GM12878 (cell line): Measurements from ENCODE around the gene TRUB1. TPM values are rescaled to one million over a fixed set of nuclear protein-coding genes. Genes with fewer than 3 reads are reported as not detected.
"Not testable (repeated sequence)": the region's sequence is repeated elsewhere in the genome, so short reads cannot be mapped to it uniquely, and the experiment has no call there.

Experiments
- ATAC-seq: fragments of 200-7000 bp; cut with Tn5 transposase; 3 replicates; pipeline ENCODE4 v1.9.1; 2020; ENCODE audit warnings: mild to moderate bottlenecking, moderate library complexity
- BruUV-seq: library from RNA; stranded (reverse); fragments of 400-500 nt; replicated peaks from 2 replicates; lab custom pipeline; 2021; lab: Mats Ljungman, UMichigan
- CTCF ChIA-PET: fragments of 300-600 bp; sonication (Branson Sonifier 250); formaldehyde crosslinking; extraction: SDS; loops from one replicate; lab custom pipeline; 2021; ENCODE audit warnings: inconsistent platforms; lab: Yijun Ruan, JAX
- POLR2A ChIA-PET: fragments of 350-600 bp; formaldehyde crosslinking; extraction: SDS; loops from one replicate; lab custom pipeline; 2021; ENCODE audit warnings: inconsistent platforms; lab: Charles Lee
- RAD21 ChIA-PET: fragments of 300-600 bp; sonication (Branson Sonifier 250); formaldehyde crosslinking; loops from one replicate; lab custom pipeline; 2023; ENCODE audit warnings: antibody characterized with exemption; ENCODE audit not compliant: unreplicated experiment; lab: Charles Lee
- SMC1A ChIA-PET: fragments of 300-600 bp; sonication (Branson Sonifier 250); formaldehyde crosslinking; loops from one replicate; lab custom pipeline; 2023; ENCODE audit not compliant: unreplicated experiment, uncharacterized antibody; lab: Charles Lee
- DNase-seq: peaks from one replicate; pipeline ENCODE4 v3.0.0-alpha.2; 2011; ENCODE audit warnings: low read depth, low spot score
- FAIRE-seq: peaks from 3 replicates; lab custom pipeline; 2011; peaks lifted over from hg19 to GRCh38; lab: Jason Lieb, UNC
- H2AFZ ChIP-seq: 2 replicates; pipeline ENCODE4 v1.6.0; 2011; ENCODE audit warnings: low read depth, low read length, control low read depth; ENCODE audit not compliant: control insufficient read depth
- H3K27ac ChIP-seq: 2 replicates; pipeline ENCODE4 v1.5.1; 2011; ENCODE audit warnings: control low read depth; ENCODE audit not compliant: control insufficient read depth, insufficient read depth
- H3K27me3 ChIP-seq, 2 experiments: replicated peaks in 1 of 2; 2 replicates each; pipeline versions ENCODE4 v1.6.0 to v1.6.1; 2011; ENCODE audit warnings: low read length in 1 of 2; ENCODE audit not compliant: control insufficient read depth in 2 of 2, insufficient read depth in 2 of 2
- H3K36me3 ChIP-seq, 2 experiments: 2 replicates each; pipeline ENCODE4 v1.5.1; 2011; ENCODE audit warnings: low read length in 1 of 2; ENCODE audit not compliant: control insufficient read depth in 2 of 2, insufficient read depth in 2 of 2
- H3K4me1 ChIP-seq: 2 replicates; pipeline ENCODE4 v1.6.1; 2011; ENCODE audit warnings: mild to moderate bottlenecking, low read length, moderate library complexity, mixed read lengths; ENCODE audit not compliant: control insufficient read depth, insufficient read depth
- H3K4me2 ChIP-seq: 2 replicates; pipeline ENCODE4 v1.6.0; 2011; ENCODE audit warnings: control low read depth; ENCODE audit not compliant: control insufficient read depth, insufficient read depth
- H3K4me3 ChIP-seq: fragments of 200-600 bp; sonication (generic); 2 replicates; pipeline ENCODE4 v1.5.1; 2016
- H3K79me2 ChIP-seq: 2 replicates; pipeline ENCODE4 v1.6.0; 2011; ENCODE audit warnings: low read length; ENCODE audit not compliant: control insufficient read depth, insufficient read depth
- H3K9ac ChIP-seq: 2 replicates; pipeline ENCODE4 v1.8.0; 2011; ENCODE audit warnings: low read length, control low read depth, mixed read lengths; ENCODE audit not compliant: control insufficient read depth, insufficient read depth
- H3K9me3 ChIP-seq: replicated peaks from 3 replicates; pipeline ENCODE4 v1.5.1; 2011; ENCODE audit warnings: mild to moderate bottlenecking, low read length; ENCODE audit not compliant: control insufficient read depth, insufficient read depth
- H4K20me1 ChIP-seq: 2 replicates; pipeline ENCODE4 v1.6.0; 2011; ENCODE audit not compliant: control insufficient read depth, insufficient read depth
- E2F4 ChIP-seq: IDR thresholded peaks from 2 replicates; pipeline ENCODE4 v1.6.1; 2012; ENCODE audit warnings: low read depth, low read length, improper control_type of control experiment
- ETV6 ChIP-seq, 2 experiments: fragments of 450-650 bp in 1 of 2; IDR thresholded peaks in 1 of 2; conservative IDR thresholded peaks in 1 of 2; 2 replicates each; pipeline ENCODE4 v1.6.1; 2014; ENCODE audit warnings: antibody characterized with exemption in 1 of 2, borderline replicate concordance in 1 of 2, low read depth in 1 of 2, mild to moderate bottlenecking in 1 of 2, moderate library complexity in 1 of 2
- WGBS: methylation state at CpG from one replicate; pipeline ENCODE4 v1.1.6; 2016; ENCODE audit warnings: low lambda C conversion rate; ENCODE audit not compliant: insufficient replicate concordance, insufficient coverage; ENCODE audit errors: missing lambda C conversion rate; 5-methylcytosine and 5-hydroxymethylcytosine counted together
- in situ Hi-C: fragments of 300-500 bp; cut with MboI; formaldehyde crosslinking; loops from 9 replicates; pipeline ENCODE4 v1.14.3; 2018; ENCODE audit warnings: mixed read lengths
- intact Hi-C: fragments of 100-400 bp; cut with micrococcal nuclease; formaldehyde crosslinking; loops from one replicate; pipeline ENCODE4 v1.14.2; 2022; ENCODE audit not compliant: unreplicated experiment
- polyA plus RNA-seq, 11 experiments: library from polyadenylated mRNA; depleted of rRNA in 4 of 11; unstranded in 6 of 11; stranded (reverse) in 5 of 11; fragments of >200 nt; fragmentation: Nextera tagmentation in 4 of 11; fragmentation: Illumina TruSeq in 1 of 11; extraction: Ambion mirVana in 4 of 11; extraction: Trizol in 1 of 11; gene quantifications; 1 replicate in 1 of 11; 2 replicates in 10 of 11; pipeline versions ENCODE4 v1.2.1 to v1.2.3, GENCODE V29; 2011 to 2016; ENCODE audit warnings: inconsistent platforms in 2 of 11, missing spikeins in 2 of 11, low read depth in 1 of 11
- total RNA-seq, 4 experiments: library from RNA; depleted of rRNA in 3 of 4; stranded (reverse); fragments of >200 nt in 3 of 4; fragmentation: Illumina TruSeq in 1 of 4; extraction: Trizol in 1 of 4; gene quantifications; 2 replicates each; pipeline versions ENCODE4 v1.2.1 to v1.2.3, GENCODE V29; 2013 to 2021

Gene TRUB1
- total and polyA plus RNA-seq, 10 of the 15 experiments (the other 5 are each of a cell fraction or from before 2014, with no cell fraction given) = 8.1 to 24.0 (median 15.9) TPM

DNA sequence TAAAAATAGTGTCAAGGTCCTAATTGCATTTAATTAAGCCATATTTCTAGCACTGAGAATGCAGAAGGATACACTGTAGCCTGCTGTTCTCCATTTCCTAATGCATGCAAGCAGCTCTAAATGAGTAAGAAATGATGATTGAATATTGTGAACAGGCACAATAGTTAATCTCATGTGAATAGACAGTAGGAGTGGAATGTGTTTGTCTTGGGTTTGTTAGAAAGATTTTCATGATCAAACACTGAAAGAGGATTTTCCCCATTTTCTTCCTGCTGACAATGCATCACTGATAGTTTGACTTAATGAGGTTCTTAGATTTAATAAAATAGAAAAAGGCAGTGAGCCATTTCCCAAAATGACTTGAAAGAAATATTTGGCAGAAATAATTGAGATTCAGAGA lies 43.1 kb upstream of the TRUB1 start:
- no peak for ATAC-seq
- Histone ChIP-seq H4K20me1 (no peaks in the 10 kb centered on the region), H3K27me3 (no peaks in the 10 kb centered on the region; a peak in 1 of 4 replicates), H3K9me3 (no peaks in the 10 kb centered on the region), H3K4me3 (no peak overlapping the region), H3K27ac (no peak overlapping the region), H3K36me3 (no peaks in the 10 kb centered on the region), H3K4me2 (no peak overlapping the region), H3K79me2 (no peaks in the 10 kb centered on the region), H3K9ac (no peak overlapping the region), H3K4me1 (no peaks in the 10 kb centered on the region), H2AFZ (no peak overlapping the region)
- FAIRE-seq = no peak
- SMC1A ChIA-PET = no interaction called here
- POLR2A ChIA-PET = no interaction called here
- TF ChIP-seq ETV6 (conservative IDR thresholded peaks at IDR 0.05 in 1 of 2, IDR thresholded peaks at IDR 0.05 in 1 of 2; ENCODE audit: borderline replicate concordance in 1 of 2, low read depth in 1 of 2) (no peak), E2F4 (no peak)
- DNase-seq = no peak
- intact Hi-C loops (no loop called here), in situ Hi-C loops (no loop called here)
- BruUV-seq = no TSS peak
- RAD21 ChIA-PET = no interaction called here
- CTCF ChIA-PET = interaction anchor here (1.4 kb wide), 1 partner anchor 15 kb away, joined by 3 read pairs; no protein-coding TSS in a partner anchor

GRCh38 chr10:114897011-114897410 lies 41.0 kb upstream of the TRUB1 start:
- H3K9me3 ChIP-seq, ATAC-seq, H3K4me2 ChIP-seq, H3K4me1 ChIP-seq, SMC1A ChIA-PET, H4K20me1 ChIP-seq, H3K27ac ChIP-seq, DNase-seq, in situ Hi-C loops, H3K4me3 ChIP-seq, intact Hi-C loops, H3K27me3 ChIP-seq, RAD21 ChIA-PET, H3K36me3 ChIP-seq, FAIRE-seq, H2AFZ ChIP-seq, POLR2A ChIA-PET, H3K9ac ChIP-seq, BruUV-seq, CTCF ChIA-PET, H3K79me2 ChIP-seq: not testable (repeated sequence)
- WGBS = 33% methylated on average over 6 of the region's 6 CpGs
